ENCODE data around the gene FUT2. TPM values are rescaled to one million over a fixed set of nuclear protein-coding genes. Genes with fewer than 3 reads are reported as not detected.

FUT2 gene
- total RNA-seq, 1 donor from 2014 or later = 1.9 TPM

- no peak for DNase-seq (ENCODE audit: low read depth)
- H3K4me3 ChIP-seq (ENCODE audit: low read depth, low read length) = no peak overlapping the region
- no peak for TF ChIP-seq CTCF (IDR thresholded peaks at IDR 0.05; ENCODE audit: insufficient read depth, low read length, poor library complexity, severe bottlenecking)
These were observed 45.6 kb downstream of the FUT2 start for GRCh38 chr19:48741129-48741999.

GRCh38 chr19:48742096-48742495 lies 46.3 kb downstream of the FUT2 start:
- Histone ChIP-seq H3K4me3 (ENCODE audit: low read depth, low read length) (no peak overlapping the region), H3K27me3 (ENCODE audit: control insufficient read depth, insufficient read depth, low read length) (peaks cover 14% of the 10 kb centered on the region), H3K36me3 (ENCODE audit: control insufficient read depth, insufficient read depth, low read length) (no peaks in the 10 kb centered on the region)
- no peak for TF ChIP-seq CTCF (IDR thresholded peaks at IDR 0.05; ENCODE audit: insufficient read depth, low read length, poor library complexity, severe bottlenecking)
- DNase-seq (ENCODE audit: low read depth) = no peak

More at GRCh38 chr19:48741129-48741999, 45.6 kb downstream of the FUT2 start:
- H3K36me3 ChIP-seq (ENCODE audit: control insufficient read depth, insufficient read depth, low read length) = no peaks in the 10 kb centered on the region
- peaks cover 14% of the 10 kb centered on the region for H3K27me3 ChIP-seq (ENCODE audit: control insufficient read depth, insufficient read depth, low read length)

- no peak overlapping the region for H3K4me3 ChIP-seq (ENCODE audit: low read depth, low read length)
- DNase-seq (ENCODE audit: low read depth) = no peak
- H3K36me3 ChIP-seq (ENCODE audit: control insufficient read depth, insufficient read depth, low read length) = no peaks in the 10 kb centered on the region
- peaks cover 1% of the 10 kb centered on the region for H3K27me3 ChIP-seq (ENCODE audit: control insufficient read depth, insufficient read depth, low read length)
- TF ChIP-seq CTCF (IDR thresholded peaks at IDR 0.05; ENCODE audit: insufficient read depth, low read length, poor library complexity, severe bottlenecking) = no peak
These were observed 49.6 kb downstream of the FUT2 start for GRCh38 chr19:48745208-48745995.

GRCh38 chr19:48746110-48746509 lies 50.3 kb downstream of the FUT2 start:
- no peak overlapping the region for H3K4me3 ChIP-seq (ENCODE audit: low read depth, low read length)
- H3K27me3 ChIP-seq (ENCODE audit: control insufficient read depth, insufficient read depth, low read length) = no peaks in the 10 kb centered on the region
- no peaks in the 10 kb centered on the region for H3K36me3 ChIP-seq (ENCODE audit: control insufficient read depth, insufficient read depth, low read length)
- TF ChIP-seq CTCF (IDR thresholded peaks at IDR 0.05; ENCODE audit: insufficient read depth, low read length, poor library complexity, severe bottlenecking) = no peak
- DNase-seq (ENCODE audit: low read depth) = no peak

GRCh38 chr19:48746738-48747575 lies 51.2 kb downstream of the FUT2 start, which contains the start of gene IZUMO1:
TSS of gene IZUMO1 (minus strand) at chr19:48746909. CDS start at chr19:48745859, 1,050 bp downstream.
- Histone ChIP-seq H3K36me3 (ENCODE audit: control insufficient read depth, insufficient read depth, low read length) (no peaks in the 10 kb centered on the region), H3K4me3 (ENCODE audit: low read depth, low read length) (peak within 1 kb of the TSS; percentile 42), H3K27me3 (ENCODE audit: control insufficient read depth, insufficient read depth, low read length) (no peaks in the 10 kb centered on the region)
- peak; percentile 72 for DNase-seq (ENCODE audit: low read depth)
- no peak for TF ChIP-seq CTCF (IDR thresholded peaks at IDR 0.05; ENCODE audit: insufficient read depth, low read length, poor library complexity, severe bottlenecking)
